Nephron (organoid): ENCODE data around the gene E4F1.

Experiments
- H3K27ac Mint-ChIP-seq, 3 experiments: 2 replicates each; pipeline ENCODE4 v1.8.0; 2020; ENCODE audit warnings: mixed read lengths in 3 of 3, mild to moderate bottlenecking in 2 of 3, moderate library complexity in 1 of 3
- H3K27me3 Mint-ChIP-seq: 2 replicates; pipeline ENCODE4 v1.8.0; 2021; ENCODE audit warnings: low read depth, mild to moderate bottlenecking, moderate library complexity, mixed read lengths
- H3K36me3 Mint-ChIP-seq: 2 replicates; pipeline ENCODE4 v1.8.0; 2020; ENCODE audit warnings: low read depth, mixed read lengths
- H3K4me1 Mint-ChIP-seq: 2 replicates; pipeline ENCODE4 v1.8.0; 2020; ENCODE audit warnings: mixed read lengths
- H3K4me3 Mint-ChIP-seq, 3 experiments: 2 replicates each; pipeline ENCODE4 v1.8.0; 2020; ENCODE audit warnings: mild to moderate bottlenecking in 3 of 3, mixed read lengths in 3 of 3, moderate library complexity in 2 of 3
- H3K9me3 Mint-ChIP-seq: 2 replicates; pipeline ENCODE4 v1.8.0; 2020; ENCODE audit warnings: mixed read lengths
- CTCF ChIP-seq, 3 experiments: fragments of 200-600 bp; sonication (generic); IDR thresholded peaks; one replicate each; pipeline ENCODE4 v1.5.0; 2021; ENCODE audit warnings: antibody characterized with exemption in 3 of 3; ENCODE audit not compliant: unreplicated experiment in 3 of 3

Gene E4F1

GRCh38 chr16:2273931-2274330 lies 50.5 kb downstream of the E4F1 start:
- Mint-ChIP-seq H3K27ac (no peak overlapping the region), H3K27me3 (no peaks in the 10 kb centered on the region), H3K4me3 (no peak overlapping the region), H3K9me3 (no peaks in the 10 kb centered on the region), H3K36me3 (no peaks in the 10 kb centered on the region), H3K4me1 (peaks cover 6% of the 10 kb centered on the region)
- no peak for TF ChIP-seq CTCF (IDR thresholded peaks at IDR 0.05; ENCODE audit: unreplicated experiment in 3 of 3)

GRCh38 chr16:2275476-2276367 lies 52.3 kb downstream of the E4F1 start:
- no peaks in the 10 kb centered on the region for H3K9me3 Mint-ChIP-seq
- no peaks in the 10 kb centered on the region for H3K36me3 Mint-ChIP-seq
- peaks cover 11% of the 10 kb centered on the region for H3K4me1 Mint-ChIP-seq
- no peak for TF ChIP-seq CTCF (IDR thresholded peaks at IDR 0.05; ENCODE audit: unreplicated experiment in 3 of 3)
- H3K27me3 Mint-ChIP-seq: peaks cover under 1% of the 10 kb centered on the region
- H3K27ac Mint-ChIP-seq: no peak overlapping the region
- H3K4me3 Mint-ChIP-seq: no peak overlapping the region

GRCh38 chr16:2276368-2277195 lies 53.2 kb downstream of the E4F1 start:
- TF ChIP-seq CTCF (IDR thresholded peaks at IDR 0.05; ENCODE audit: unreplicated experiment in 3 of 3): no peak
- peaks cover 11% of the 10 kb centered on the region for H3K4me1 Mint-ChIP-seq

GRCh38 chr16:2277466-2278271 lies 54.3 kb downstream of the E4F1 start:
- Mint-ChIP-seq H3K9me3 (no peaks in the 10 kb centered on the region), H3K27me3 (peaks cover 3% of the 10 kb centered on the region), H3K4me1 (peaks cover 11% of the 10 kb centered on the region), H3K27ac (no peak overlapping the region), H3K4me3 (no peak overlapping the region), H3K36me3 (no peaks in the 10 kb centered on the region)
- TF ChIP-seq CTCF (IDR thresholded peaks at IDR 0.05; ENCODE audit: unreplicated experiment in 3 of 3): no peak

More at GRCh38 chr16:2276368-2277195, 53.2 kb downstream of the E4F1 start:
- Mint-ChIP-seq H3K27me3 (peaks cover 3% of the 10 kb centered on the region), H3K27ac (no peak overlapping the region), H3K9me3 (no peaks in the 10 kb centered on the region), H3K36me3 (no peaks in the 10 kb centered on the region), H3K4me3 (no peak overlapping the region)

GRCh38 chr16:2278272-2278608 lies 54.8 kb downstream of the E4F1 start:
- Mint-ChIP-seq H3K4me3 (no peak overlapping the region), H3K36me3 (no peaks in the 10 kb centered on the region), H3K4me1 (peaks cover 11% of the 10 kb centered on the region), H3K9me3 (no peaks in the 10 kb centered on the region), H3K27ac (no peak overlapping the region), H3K27me3 (peaks cover 3% of the 10 kb centered on the region)
- no peak for TF ChIP-seq CTCF (IDR thresholded peaks at IDR 0.05; ENCODE audit: unreplicated experiment in 3 of 3)
